ENCODE measurements around the gene IER5.

Gene IER5

GRCh38 chr1:181135815-181136737, 47.6 kb downstream of the IER5 start:
- DNase-seq: peak; percentile 53 to 58

- DNase-seq: no peak
Measured at GRCh38 chr1:181136738-181137122, 48.2 kb downstream of the IER5 start.

GRCh38 chr1:181137217-181137743, 48.8 kb downstream of the IER5 start:
- no peak for DNase-seq

GRCh38 chr1:181139631-181140061, 51.1 kb downstream of the IER5 start:
- no peak for DNase-seq

- no peak for DNase-seq
Measured at GRCh38 chr1:181140398-181140797, 51.9 kb downstream of the IER5 start.

GRCh38 chr1:181140891-181141290, 52.4 kb downstream of the IER5 start:
- DNase-seq: no peak

- no peak for DNase-seq
Measured at GRCh38 chr1:181141431-181141910, 53.0 kb downstream of the IER5 start.
